ENCODE results near the gene TFG. TPM values are rescaled to one million over a fixed set of nuclear protein-coding genes. Genes with fewer than 3 reads are reported as not detected.

Gene TFG
- total RNA-seq, 4 donors from 2014 or later = 61.0 to 74.4 (median 64.9) TPM

DNA sequence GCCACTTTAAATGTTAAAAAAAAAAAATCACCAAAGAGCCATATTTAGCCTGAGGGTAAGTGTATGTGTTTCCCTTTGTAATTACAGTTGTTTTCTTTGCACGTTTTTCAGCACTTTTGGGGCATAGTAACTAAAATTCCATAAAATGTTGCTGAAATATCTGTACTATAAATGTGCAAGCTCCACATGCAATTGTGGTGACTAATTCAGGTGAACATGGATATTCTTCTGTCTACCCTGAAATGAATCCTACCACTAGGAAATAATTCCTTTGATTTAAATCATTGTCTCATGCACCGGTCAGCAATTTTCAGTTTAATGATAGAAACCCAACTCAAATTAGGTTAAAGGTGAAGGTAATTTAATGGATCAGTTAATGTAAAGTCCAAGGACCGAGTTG is 13.1 kb upstream of the TFG start:
- DNase-seq (ENCODE audit: extremely low spot score) = no peak

DNA sequence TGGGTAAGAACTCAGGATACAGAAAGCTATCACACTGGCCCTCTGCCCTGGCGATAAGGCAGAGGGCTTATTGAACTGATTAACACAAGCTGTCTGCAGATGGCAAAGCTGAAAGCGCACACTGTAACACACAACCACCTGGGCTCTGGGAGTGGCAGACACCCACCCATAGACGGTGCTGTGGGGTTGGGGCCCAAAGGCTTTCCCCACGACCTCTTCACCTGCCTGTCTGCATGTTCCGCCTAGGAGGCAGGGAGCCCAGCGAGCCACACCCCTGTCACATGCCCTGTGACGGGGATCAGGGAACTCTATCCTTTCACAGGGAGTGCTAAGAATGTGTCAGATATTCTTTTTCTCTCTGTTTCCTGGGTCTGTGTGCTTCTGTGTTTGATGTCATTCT is 12.1 kb upstream of the TFG start:
- Histone ChIP-seq H3K36me3 (no peaks in the 10 kb centered on the region), H3K4me3 (no peak overlapping the region), H3K4me1 (no peaks in the 10 kb centered on the region), H3K9me3 (no peaks in the 10 kb centered on the region), H3K27me3 (peaks cover 0 to 26% (median 3%) of the 10 kb centered on the region in 4 donors), H3K27ac (replicated peaks in 1 of 4) (no peak overlapping the region)
- intact Hi-C loops (cut with DNase I) = no loop called here
- DNase-seq (ENCODE audit: extremely low spot score) = no peak
- 89% methylated on average over 7 of the region's 7 CpGs for WGBS
- TF ChIP-seq, protein P1, sequence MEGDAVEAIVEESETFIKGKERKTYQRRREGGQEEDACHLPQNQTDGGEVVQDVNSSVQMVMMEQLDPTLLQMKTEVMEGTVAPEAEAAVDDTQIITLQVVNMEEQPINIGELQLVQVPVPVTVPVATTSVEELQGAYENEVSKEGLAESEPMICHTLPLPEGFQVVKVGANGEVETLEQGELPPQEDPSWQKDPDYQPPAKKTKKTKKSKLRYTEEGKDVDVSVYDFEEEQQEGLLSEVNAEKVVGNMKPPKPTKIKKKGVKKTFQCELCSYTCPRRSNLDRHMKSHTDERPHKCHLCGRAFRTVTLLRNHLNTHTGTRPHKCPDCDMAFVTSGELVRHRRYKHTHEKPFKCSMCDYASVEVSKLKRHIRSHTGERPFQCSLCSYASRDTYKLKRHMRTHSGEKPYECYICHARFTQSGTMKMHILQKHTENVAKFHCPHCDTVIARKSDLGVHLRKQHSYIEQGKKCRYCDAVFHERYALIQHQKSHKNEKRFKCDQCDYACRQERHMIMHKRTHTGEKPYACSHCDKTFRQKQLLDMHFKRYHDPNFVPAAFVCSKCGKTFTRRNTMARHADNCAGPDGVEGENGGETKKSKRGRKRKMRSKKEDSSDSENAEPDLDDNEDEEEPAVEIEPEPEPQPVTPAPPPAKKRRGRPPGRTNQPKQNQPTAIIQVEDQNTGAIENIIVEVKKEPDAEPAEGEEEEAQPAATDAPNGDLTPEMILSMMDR (IDR thresholded peaks at IDR 0.05) = no peak
- TF ChIP-seq POLR2AphosphoS5 (IDR thresholded peaks at IDR 0.05) = no peak
- no peak for TF ChIP-seq EP300 (IDR thresholded peaks at IDR 0.05)
- no peak for TF ChIP-seq POLR2A (IDR thresholded peaks at IDR 0.05; ENCODE audit: low read depth)

More for the DNA sequence above, 13.1 kb upstream of the TFG start:
- 78% methylated on average over 3 of the region's 3 CpGs for WGBS
- no peaks in the 10 kb centered on the region for H3K9me3 ChIP-seq
- no peak for TF ChIP-seq EP300 (IDR thresholded peaks at IDR 0.05)
- TF ChIP-seq POLR2AphosphoS5 (IDR thresholded peaks at IDR 0.05) = no peak
- TF ChIP-seq, protein P1 (IDR thresholded peaks at IDR 0.05) = no peak
- no peak for TF ChIP-seq POLR2A (IDR thresholded peaks at IDR 0.05; ENCODE audit: low read depth)
- H3K27me3 ChIP-seq = peaks cover 0 to 37% (median 3%) of the 10 kb centered on the region in 4 donors
- H3K36me3 ChIP-seq = no peaks in the 10 kb centered on the region
- intact Hi-C loops (cut with DNase I) = no loop called here
- no peak overlapping the region for H3K4me3 ChIP-seq
- no peak overlapping the region for H3K27ac ChIP-seq (replicated peaks in 1 of 4)
- no peaks in the 10 kb centered on the region for H3K4me1 ChIP-seq

DNA sequence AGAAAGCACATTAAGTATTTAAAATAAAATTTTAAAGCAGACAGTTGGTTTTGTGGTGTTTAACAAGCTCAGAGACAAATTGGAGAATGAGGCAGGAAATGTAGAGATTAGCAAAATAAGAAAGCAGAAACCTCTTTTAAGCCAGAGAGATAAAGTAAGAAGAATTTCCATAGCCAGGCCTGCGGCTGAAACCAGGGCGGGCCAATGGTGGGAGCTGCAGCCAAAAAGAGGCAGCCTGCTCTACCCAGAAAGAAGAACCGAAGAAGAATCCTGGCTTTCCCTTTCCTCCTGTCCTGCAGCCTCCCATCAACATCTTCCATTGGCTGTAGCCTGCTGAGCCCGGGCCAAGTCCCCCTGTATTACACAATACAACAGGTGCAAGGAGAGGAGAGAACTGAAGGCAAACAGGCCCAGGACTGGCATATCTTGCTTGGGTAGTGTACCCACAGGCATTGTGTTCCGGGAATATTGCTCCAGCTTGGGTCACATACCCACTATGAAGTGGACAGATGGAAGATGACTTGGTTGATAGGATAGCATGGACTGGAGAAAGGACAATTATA is 11.5 kb upstream of the TFG start:
- WGBS = 84% methylated on average over 5 of the region's 5 CpGs
- H3K4me3 ChIP-seq = no peak overlapping the region
- peaks cover 0 to 26% (median 3%) of the 10 kb centered on the region in 4 donors for H3K27me3 ChIP-seq
- H3K4me1 ChIP-seq = no peaks in the 10 kb centered on the region
- H3K9me3 ChIP-seq = no peaks in the 10 kb centered on the region
- TF ChIP-seq POLR2A (IDR thresholded peaks at IDR 0.05; ENCODE audit: low read depth) (no peak), POLR2AphosphoS5 (IDR thresholded peaks at IDR 0.05) (no peak), EP300 (IDR thresholded peaks at IDR 0.05) (no peak)
- TF ChIP-seq, protein P1 (IDR thresholded peaks at IDR 0.05) = no peak
- intact Hi-C loops (cut with DNase I) = no loop called here
- H3K27ac ChIP-seq (replicated peaks in 1 of 4) = no peak overlapping the region
- DNase-seq (ENCODE audit: extremely low spot score) = no peak
- H3K36me3 ChIP-seq = no peaks in the 10 kb centered on the region

DNA sequence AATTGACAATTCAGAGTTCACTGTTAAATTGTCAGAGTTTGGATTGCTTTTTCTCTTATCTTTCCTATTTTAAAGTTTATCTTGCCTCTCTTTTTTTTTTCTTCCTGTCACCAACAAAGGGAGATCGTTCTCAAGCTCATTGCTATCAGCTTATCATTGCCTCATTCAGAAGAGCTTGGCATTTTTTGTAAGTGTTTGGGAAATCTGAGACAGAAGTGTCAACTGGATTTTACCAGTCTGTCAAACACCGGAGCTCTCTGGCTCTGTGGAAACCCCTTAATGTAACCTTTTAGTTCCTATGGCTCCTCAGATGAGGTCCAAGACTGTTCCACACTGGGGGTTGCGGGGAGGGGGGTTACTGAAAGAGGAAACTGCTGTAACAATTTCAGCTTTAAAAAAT is 10.6 kb upstream of the TFG start:
- Histone ChIP-seq H3K4me3 (no peak overlapping the region), H3K27me3 (peaks cover 0 to 26% (median 3%) of the 10 kb centered on the region in 4 donors), H3K36me3 (no peaks in the 10 kb centered on the region), H3K9me3 (no peaks in the 10 kb centered on the region), H3K4me1 (no peaks in the 10 kb centered on the region), H3K27ac (replicated peaks in 1 of 4) (no peak overlapping the region)
- TF ChIP-seq, protein P1 (IDR thresholded peaks at IDR 0.05) = no peak
- 34% methylated on average over 3 of the region's 3 CpGs for WGBS
- DNase-seq (ENCODE audit: extremely low spot score) = no peak
- intact Hi-C loops (cut with DNase I) = no loop called here

DNA sequence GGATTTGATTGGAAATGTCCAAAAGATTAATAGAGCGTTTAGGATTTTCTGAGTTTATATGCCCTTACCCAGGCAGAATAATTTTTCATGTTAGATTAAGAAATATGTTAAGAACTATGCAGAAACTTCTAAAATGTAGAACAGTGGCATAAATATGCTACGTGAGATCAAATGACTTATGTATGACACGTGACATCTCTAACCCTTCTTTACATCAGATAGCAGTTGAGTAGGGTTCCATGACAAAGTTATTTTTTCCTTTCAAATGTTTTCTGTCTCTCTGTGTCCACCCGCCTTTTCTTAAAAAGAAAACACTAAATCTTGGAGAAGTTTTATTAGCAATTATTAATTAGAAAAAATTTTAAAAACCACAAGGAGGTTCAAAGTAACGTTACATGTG is 8.6 kb upstream of the TFG start:
- H3K27me3 ChIP-seq = peaks cover 0 to 18% (median 0%) of the 10 kb centered on the region in 4 donors
- no peak overlapping the region for H3K4me3 ChIP-seq
- no peaks in the 10 kb centered on the region for H3K36me3 ChIP-seq
- H3K4me1 ChIP-seq = no peaks in the 10 kb centered on the region
- intact Hi-C loops (cut with DNase I) = no loop called here
- WGBS = 86% methylated on average over 5 of the region's 5 CpGs
- H3K27ac ChIP-seq (replicated peaks in 1 of 4) = no peak overlapping the region
- no peak for DNase-seq (ENCODE audit: extremely low spot score)
- H3K9me3 ChIP-seq = no peaks in the 10 kb centered on the region
- TF ChIP-seq POLR2AphosphoS5 (IDR thresholded peaks at IDR 0.05) = no peak
